Measurements from ENCODE around the gene TMEM198. TPM values are rescaled to one million over a fixed set of nuclear protein-coding genes. Genes with fewer than 3 reads are reported as not detected.
A peak's percentile ranks its signal among the peaks of the same experiment; 100 is the strongest.

Gene TMEM198
- total RNA-seq, 1 donor from 2014 or later: 7.6 TPM

- DNase-seq (ENCODE audit: low read depth): no peak
- no peak for TF ChIP-seq CTCF (IDR thresholded peaks at IDR 0.05; ENCODE audit: insufficient read depth, low read length, poor library complexity, severe bottlenecking)
- no peaks in the 10 kb centered on the region for H3K27me3 ChIP-seq (ENCODE audit: control insufficient read depth, insufficient read depth, low read length)
- H3K4me3 ChIP-seq (ENCODE audit: low read depth, low read length): peak within 1 kb of the TSS; percentile 73
- H3K36me3 ChIP-seq (ENCODE audit: control insufficient read depth, insufficient read depth, low read length): no peaks in the 10 kb centered on the region
Observed at GRCh38 chr2:219571311-219572236, 27.7 kb downstream of the TMEM198 start, which contains the start of gene OBSL1. Gene OBSL1, minus strand, starts transcription at chr2:219571539. Its CDS starts 307 bp downstream, at chr2:219571232.

DNA sequence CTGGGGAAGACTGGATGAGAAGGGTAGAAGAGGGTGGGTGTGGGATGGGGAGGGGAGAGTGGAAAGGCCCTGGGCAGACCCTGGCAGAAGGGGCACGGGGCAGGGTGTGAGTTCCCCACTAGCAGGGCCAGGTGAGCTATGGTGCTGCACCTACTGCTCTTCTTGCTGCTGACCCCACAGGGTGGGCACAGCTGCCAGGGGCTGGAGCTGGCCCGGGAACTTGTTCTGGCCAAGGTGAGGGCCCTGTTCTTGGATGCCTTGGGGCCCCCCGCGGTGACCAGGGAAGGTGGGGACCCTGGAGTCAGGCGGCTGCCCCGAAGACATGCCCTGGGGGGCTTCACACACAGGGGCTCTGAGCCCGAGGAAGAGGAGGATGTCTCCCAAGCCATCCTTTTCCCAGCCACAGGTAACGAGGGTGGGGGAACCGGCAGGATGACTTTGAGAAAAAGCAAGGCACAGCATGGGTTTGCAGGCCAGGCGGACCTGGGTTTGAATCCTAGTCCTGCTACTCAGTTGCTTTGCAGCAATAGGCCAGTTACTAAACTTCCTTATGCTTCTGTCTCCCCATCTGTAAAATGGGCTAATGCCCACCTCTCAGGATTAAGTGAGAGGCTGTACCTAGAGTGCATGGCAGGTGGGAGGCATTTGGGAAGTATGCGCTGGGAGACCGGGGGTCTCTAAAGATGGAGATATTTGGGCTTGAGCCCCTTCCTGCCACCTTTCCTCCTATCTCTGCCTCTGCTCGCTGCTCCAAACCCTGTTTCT lies 28.6 kb downstream of the TMEM198 start, which contains the start of gene INHA:
INHA (plus strand) TSS at position 74 of the 765 bp plus-strand sequence; CDS start at position 139, 65 bp downstream.
- peak within 1 kb of the TSS; percentile 73 for H3K4me3 ChIP-seq (ENCODE audit: low read depth, low read length)
- no peaks in the 10 kb centered on the region for H3K27me3 ChIP-seq (ENCODE audit: control insufficient read depth, insufficient read depth, low read length)
- no peaks in the 10 kb centered on the region for H3K36me3 ChIP-seq (ENCODE audit: control insufficient read depth, insufficient read depth, low read length)
- TF ChIP-seq CTCF (IDR thresholded peaks at IDR 0.05; ENCODE audit: insufficient read depth, low read length, poor library complexity, severe bottlenecking): no peak
- no peak for DNase-seq (ENCODE audit: low read depth)

- DNase-seq (ENCODE audit: low read depth): no peak
- Histone ChIP-seq H3K36me3 (ENCODE audit: control insufficient read depth, insufficient read depth, low read length) (no peaks in the 10 kb centered on the region), H3K4me3 (ENCODE audit: low read depth, low read length) (no peak overlapping the region), H3K27me3 (ENCODE audit: control insufficient read depth, insufficient read depth, low read length) (no peaks in the 10 kb centered on the region)
- TF ChIP-seq CTCF (IDR thresholded peaks at IDR 0.05; ENCODE audit: insufficient read depth, low read length, poor library complexity, severe bottlenecking): no peak
Observed at GRCh38 chr2:219573166-219573565, 29.3 kb downstream of the TMEM198 start.

- no peaks in the 10 kb centered on the region for H3K27me3 ChIP-seq (ENCODE audit: control insufficient read depth, insufficient read depth, low read length)
- H3K4me3 ChIP-seq (ENCODE audit: low read depth, low read length): no peak overlapping the region
- no peaks in the 10 kb centered on the region for H3K36me3 ChIP-seq (ENCODE audit: control insufficient read depth, insufficient read depth, low read length)
- DNase-seq (ENCODE audit: low read depth): no peak
- TF ChIP-seq CTCF (IDR thresholded peaks at IDR 0.05; ENCODE audit: insufficient read depth, low read length, poor library complexity, severe bottlenecking): no peak
Observed at GRCh38 chr2:219574484-219575311, 30.9 kb downstream of the TMEM198 start.

All from kidney epithelial cell (primary cell).